PC-3 (cell line): ENCODE data around the gene CALR3. TPM values are rescaled to one million over a fixed set of nuclear protein-coding genes. Genes with fewer than 3 reads are reported as not detected.

Experiments
- ATAC-seq: fragments of 200-7000 bp; cut with Tn5 transposase; 2 replicates; pipeline ENCODE4 v1.9.1; 2020; ENCODE audit warnings: mild to moderate bottlenecking, moderate library complexity
- BruUV-seq: library from RNA; stranded (reverse); fragments of 400-500 nt; replicated peaks from 2 replicates; lab custom pipeline; 2021; lab: Mats Ljungman, UMichigan
- CTCF ChIA-PET: fragments of 300-600 bp; sonication (Branson Sonifier 250); formaldehyde crosslinking; loops from one replicate; lab custom pipeline; 2022; ENCODE audit warnings: antibody characterized with exemption; lab: Charles Lee
- POLR2A ChIA-PET: fragments of 300-600 bp; sonication (Branson Sonifier 250); formaldehyde crosslinking; loops from one replicate; lab custom pipeline; 2022; ENCODE audit warnings: antibody characterized with exemption; ENCODE audit not compliant: unreplicated experiment; lab: Charles Lee
- DNase-seq: peaks from one replicate; pipeline ENCODE4 v3.0.0-alpha.2; 2015
- H2AFZ ChIP-seq: fragments of 300-600 bp; sonication (generic); 2 replicates; pipeline ENCODE4 v1.6.0; 2016; ENCODE audit warnings: antibody characterized with exemption, low read length
- H3F3A ChIP-seq: fragments of 300-600 bp; sonication (generic); one replicate; pipeline ENCODE4 v1.6.0; 2017; ENCODE audit warnings: antibody characterized with exemption, low read length, control low read depth, mild to moderate bottlenecking; ENCODE audit not compliant: unreplicated experiment
- H3K27ac ChIP-seq: fragments of 300-600 bp; sonication (generic); 2 replicates; pipeline ENCODE4 v1.5.1; 2016; ENCODE audit warnings: mild to moderate bottlenecking, low read length
- H3K27me3 ChIP-seq: fragments of 300-600 bp; sonication (generic); 2 replicates; pipeline ENCODE4 v1.6.1; 2016; ENCODE audit warnings: low read length, mixed read lengths
- H3K36me3 ChIP-seq: fragments of 300-600 bp; sonication (generic); 2 replicates; pipeline ENCODE4 v1.6.1; 2016; ENCODE audit warnings: low read depth, mixed run types, low read length, mixed read lengths
- H3K4me1 ChIP-seq: fragments of 300-600 bp; sonication (generic); 2 replicates; pipeline ENCODE4 v1.5.1; 2016; ENCODE audit warnings: low read length; ENCODE audit not compliant: insufficient read depth
- H3K4me2 ChIP-seq: fragments of 300-600 bp; sonication (generic); 2 replicates; pipeline ENCODE4 v1.6.0; 2016; ENCODE audit warnings: low read length
- H3K4me3 ChIP-seq: fragments of 300-600 bp; sonication (generic); 2 replicates; pipeline ENCODE4 v1.5.1; 2016; ENCODE audit warnings: mild to moderate bottlenecking, low read length, mixed read lengths
- H3K79me2 ChIP-seq: fragments of 300-600 bp; sonication (generic); 2 replicates; pipeline ENCODE4 v1.6.1; 2017; ENCODE audit warnings: low read length, mixed read lengths
- H3K9ac ChIP-seq: fragments of 300-600 bp; sonication (generic); 2 replicates; pipeline ENCODE4 v1.6.0; 2016; ENCODE audit warnings: mild to moderate bottlenecking, low read length
- H3K9me2 ChIP-seq: fragments of 300-600 bp; sonication (generic); replicated peaks from 2 replicates; pipeline ENCODE4 v1.6.1; 2016; ENCODE audit warnings: mixed run types, low read length, mixed read lengths
- H3K9me3 ChIP-seq: fragments of 300-600 bp; sonication (generic); 2 replicates; pipeline ENCODE4 v1.6.1; 2016; ENCODE audit warnings: low read length, mixed read lengths
- H4K20me1 ChIP-seq: fragments of 300-600 bp; sonication (generic); 2 replicates; pipeline ENCODE4 v1.6.1; 2016; ENCODE audit warnings: low read length, mixed read lengths
- CTCF ChIP-seq: fragments of 300-600 bp; sonication (generic); conservative IDR thresholded peaks from 2 replicates; pipeline ENCODE4 v1.5.1; 2017; ENCODE audit warnings: antibody characterized with exemption, low read depth, mild to moderate bottlenecking, low read length
- EZH2 ChIP-seq: fragments of 300-600 bp; sonication (generic); IDR thresholded peaks from one replicate; pipeline ENCODE4 v1.6.1; 2017; ENCODE audit warnings: antibody characterized with exemption, mild to moderate bottlenecking, low read length; ENCODE audit not compliant: unreplicated experiment
- EZH2phosphoT487 ChIP-seq: fragments of 300-600 bp; sonication (generic); IDR thresholded peaks from 2 replicates; pipeline ENCODE4 v1.6.1; 2018; ENCODE audit warnings: mild to moderate bottlenecking, antibody characterized with exemption, low read length, borderline replicate concordance
- intact Hi-C: fragments of 100-400 bp; cut with micrococcal nuclease; formaldehyde crosslinking; loops from 2 replicates; pipeline ENCODE4 v1.9.0; 2023
- total RNA-seq: library from RNA; depleted of rRNA; stranded (reverse); fragments of >200 nt; gene quantifications from 2 replicates; pipeline ENCODE4 v1.2.3, GENCODE V29; 2014

Gene CALR3
- total RNA-seq, 1 experiment from 2014 or later = 0.47 TPM

GRCh38 chr19:16521715-16522289 is 25.8 kb upstream of the CALR3 start:
- no peaks in the 10 kb centered on the region for H3K9me2 ChIP-seq
- H3K4me3 ChIP-seq = no peak overlapping the region
- ChIA-PET CTCF (no interaction called here), POLR2A (interaction anchor here (0.7 kb wide), 1 partner anchor 59 kb away, joined by 7 read pairs; no protein-coding TSS in a partner anchor)
- H2AFZ ChIP-seq = no peak overlapping the region
- H3K27me3 ChIP-seq = no peaks in the 10 kb centered on the region
- H3K9me3 ChIP-seq = no peaks in the 10 kb centered on the region
- DNase-seq (no peak), ATAC-seq (no peak)
- H3K4me2 ChIP-seq = no peak overlapping the region
- H3K4me1 ChIP-seq = no peaks in the 10 kb centered on the region
- TF ChIP-seq CTCF = no peak
- no peak for TF ChIP-seq EZH2
- TF ChIP-seq EZH2phosphoT487 = no peak
- intact Hi-C loops = no loop called here
- no peak overlapping the region for H3K9ac ChIP-seq
- no peaks in the 10 kb centered on the region for H3K79me2 ChIP-seq
- H4K20me1 ChIP-seq = peaks cover 8% of the 10 kb centered on the region; the same call in 1 of the 2 replicates
- peaks cover 4% of the 10 kb centered on the region for H3F3A ChIP-seq
- no peak overlapping the region for H3K27ac ChIP-seq
- H3K36me3 ChIP-seq = peaks cover 69% of the 10 kb centered on the region
- no TSS peak for BruUV-seq

GRCh38 chr19:16520986-16521624 is 25.1 kb upstream of the CALR3 start:
- Histone ChIP-seq H3F3A (peaks cover 4% of the 10 kb centered on the region), H3K27me3 (no peaks in the 10 kb centered on the region), H3K9me3 (no peaks in the 10 kb centered on the region), H3K4me1 (no peaks in the 10 kb centered on the region), H3K9me2 (no peaks in the 10 kb centered on the region), H3K4me3 (no peak overlapping the region), H3K27ac (no peak overlapping the region), H3K4me2 (no peak overlapping the region), H2AFZ (no peak overlapping the region), H4K20me1 (peaks cover 8% of the 10 kb centered on the region; the same call in 1 of the 2 replicates), H3K36me3 (peaks cover 66% of the 10 kb centered on the region), H3K9ac (no peak overlapping the region), H3K79me2 (no peaks in the 10 kb centered on the region)
- no peak for ATAC-seq
- POLR2A ChIA-PET = no interaction called here
- no TSS peak for BruUV-seq
- no peak for TF ChIP-seq CTCF
- TF ChIP-seq EZH2phosphoT487 = no peak
- TF ChIP-seq EZH2 = no peak
- DNase-seq = no peak
- CTCF ChIA-PET = no interaction called here
- intact Hi-C loops = no loop called here
